ENCODE data around the gene FAM53B.

The FAM53B gene

DNA sequence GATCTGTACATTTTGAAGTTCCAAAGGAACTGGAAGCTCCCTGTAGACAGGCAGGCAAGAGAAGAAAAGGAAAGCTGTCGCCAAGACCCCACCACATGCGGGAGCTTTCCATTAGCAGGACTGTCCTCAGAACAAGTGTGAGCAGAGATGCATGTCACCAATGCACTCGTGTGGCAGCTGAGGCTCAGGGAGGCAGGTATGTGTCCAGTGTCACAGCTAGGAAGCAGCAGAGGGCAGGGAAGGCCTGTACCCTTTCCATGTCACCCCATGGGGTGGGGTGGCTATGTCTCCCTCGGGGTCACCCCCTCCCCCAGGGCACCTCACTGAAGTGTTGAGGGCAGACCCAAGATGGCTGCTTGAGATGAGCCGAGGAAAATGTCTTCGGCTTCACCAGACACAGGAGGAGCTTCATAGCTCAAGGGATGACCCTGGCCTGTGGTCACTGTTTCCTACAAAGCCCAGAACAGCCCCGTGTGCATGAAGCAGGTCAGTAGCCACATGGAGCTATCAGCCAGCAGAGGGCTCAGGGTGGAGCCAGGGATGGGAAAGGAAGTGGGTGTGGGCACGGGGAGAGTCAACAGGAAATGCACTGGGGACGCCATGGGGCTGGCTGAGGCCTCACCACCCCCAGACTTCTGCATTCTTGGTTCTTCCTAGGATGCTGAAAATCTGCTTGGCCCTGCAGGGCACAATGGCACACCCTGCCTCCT lies 96.6 kb downstream of the FAM53B start:
- Mint-ChIP-seq H3K36me3 (ENCODE audit: low read depth) (no peaks in the 10 kb centered on the region), H3K27ac (peak overlapping the region in 1 of 3 experiments; percentile 96), H3K4me3 (no peak overlapping the region)

DNA sequence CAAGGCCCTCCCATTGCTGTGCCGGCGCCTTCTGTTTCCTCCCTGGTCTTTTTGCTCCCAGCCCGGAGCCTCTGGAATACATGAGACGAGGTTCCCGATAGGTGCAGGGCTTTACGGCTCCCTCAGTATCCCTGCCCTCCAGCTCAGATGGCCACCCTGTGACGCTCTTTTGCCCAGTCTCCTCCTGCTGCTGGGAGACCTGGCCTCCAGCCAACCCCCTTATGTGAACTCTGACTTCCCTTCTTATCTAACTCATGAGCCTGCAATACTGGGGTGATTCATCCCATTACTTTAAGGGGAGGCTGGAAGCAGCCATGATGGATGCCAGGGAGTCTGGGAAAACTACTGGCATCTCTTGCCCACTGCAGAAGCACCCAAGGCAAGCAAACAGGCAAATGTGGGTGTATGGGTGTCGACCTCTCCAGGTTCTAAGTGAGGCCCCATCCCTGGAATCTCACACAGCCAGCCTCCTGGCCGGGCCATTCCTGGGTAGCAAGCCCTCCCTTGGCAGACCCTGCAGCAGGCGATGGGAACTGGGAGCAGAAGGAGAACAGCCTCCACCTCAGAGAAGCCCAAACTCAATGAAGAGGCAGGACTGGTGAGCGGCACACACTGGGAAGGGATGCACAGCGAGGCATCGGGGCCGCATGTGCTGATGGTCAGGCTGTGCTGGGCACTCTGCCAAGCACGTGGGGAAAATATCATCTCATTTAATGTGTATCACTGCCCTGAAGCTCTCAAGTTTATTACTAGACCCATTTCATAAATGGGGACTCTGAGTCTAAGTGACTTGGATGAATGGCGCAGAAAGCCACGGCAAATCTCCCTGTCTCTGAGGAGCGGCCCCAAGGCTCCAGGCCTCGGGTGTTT lies 97.5 kb downstream of the FAM53B start:
- Mint-ChIP-seq H3K27ac (peak overlapping the region in 2 of 3 experiments; percentile 89 to 96), H3K36me3 (ENCODE audit: low read depth) (no peaks in the 10 kb centered on the region), H3K9me3 (no peaks in the 10 kb centered on the region), H3K4me1 (peaks cover 69% of the 10 kb centered on the region), H3K4me3 (no peak overlapping the region), H3K27me3 (ENCODE audit: low read depth) (no peaks in the 10 kb centered on the region)
- no peak for TF ChIP-seq CTCF (IDR thresholded peaks at IDR 0.05; ENCODE audit: unreplicated experiment in 3 of 3)

More for the DNA sequence above, 96.6 kb downstream of the FAM53B start:
- no peak for TF ChIP-seq CTCF (IDR thresholded peaks at IDR 0.05; ENCODE audit: unreplicated experiment in 3 of 3)
- H3K27me3 Mint-ChIP-seq (ENCODE audit: low read depth), result no peaks in the 10 kb centered on the region
- H3K4me1 Mint-ChIP-seq, result peaks cover 68% of the 10 kb centered on the region
- H3K9me3 Mint-ChIP-seq, result no peaks in the 10 kb centered on the region

- no peak overlapping the region for H3K4me3 Mint-ChIP-seq
- H3K9me3 Mint-ChIP-seq, result no peaks in the 10 kb centered on the region
- no peak for TF ChIP-seq CTCF (IDR thresholded peaks at IDR 0.05; ENCODE audit: unreplicated experiment in 3 of 3)
- H3K36me3 Mint-ChIP-seq (ENCODE audit: low read depth), result no peaks in the 10 kb centered on the region
- no peaks in the 10 kb centered on the region for H3K27me3 Mint-ChIP-seq (ENCODE audit: low read depth)
- peaks cover 75% of the 10 kb centered on the region for H3K4me1 Mint-ChIP-seq
- H3K27ac Mint-ChIP-seq, result peak overlapping the region in 2 of 3 experiments; percentile 20 to 89
Observed at GRCh38 chr10:124645467-124646095, 98.6 kb downstream of the FAM53B start.

DNA sequence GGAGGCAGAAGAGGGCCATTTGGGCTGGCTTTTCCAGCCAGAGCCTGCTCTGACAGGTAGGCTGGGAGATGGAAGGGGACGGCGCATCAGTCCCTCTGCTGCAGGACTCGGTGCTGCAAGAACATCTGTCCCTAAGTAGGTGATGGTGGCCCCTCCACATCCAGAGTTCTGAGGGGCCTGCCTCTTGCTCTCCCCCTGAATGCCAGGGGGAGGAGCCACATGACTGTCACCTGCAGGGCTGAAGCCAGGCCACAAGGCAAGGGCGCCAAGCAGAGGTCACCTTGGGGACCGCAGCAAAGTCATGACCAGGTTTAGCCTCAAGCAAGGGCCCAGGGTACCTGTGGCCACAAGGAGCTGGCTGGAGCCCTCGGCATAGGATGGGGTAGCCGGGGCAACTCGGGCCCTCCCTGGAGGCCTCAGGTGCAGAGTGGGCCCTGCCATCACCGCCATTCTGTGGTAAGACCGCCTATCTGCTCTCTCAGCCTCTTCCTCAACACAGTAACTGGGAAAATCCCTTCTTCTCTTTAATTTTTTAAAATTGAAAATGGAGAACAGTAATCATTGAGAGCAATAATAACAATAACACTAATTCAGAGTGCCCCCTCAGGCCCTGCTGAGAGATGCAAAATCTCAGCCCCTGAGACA lies 99.3 kb downstream of the FAM53B start:
- no peak for TF ChIP-seq CTCF (IDR thresholded peaks at IDR 0.05; ENCODE audit: unreplicated experiment in 3 of 3)
- H3K9me3 Mint-ChIP-seq, result no peaks in the 10 kb centered on the region
- peaks cover 71% of the 10 kb centered on the region for H3K4me1 Mint-ChIP-seq
- no peak overlapping the region for H3K27ac Mint-ChIP-seq
- no peaks in the 10 kb centered on the region for H3K27me3 Mint-ChIP-seq (ENCODE audit: low read depth)
- no peaks in the 10 kb centered on the region for H3K36me3 Mint-ChIP-seq (ENCODE audit: low read depth)
- H3K4me3 Mint-ChIP-seq, result no peak overlapping the region

- no peaks in the 10 kb centered on the region for H3K36me3 Mint-ChIP-seq (ENCODE audit: low read depth)
- H3K27me3 Mint-ChIP-seq (ENCODE audit: low read depth), result no peaks in the 10 kb centered on the region
- H3K9me3 Mint-ChIP-seq, result no peaks in the 10 kb centered on the region
- no peak overlapping the region for H3K27ac Mint-ChIP-seq
- TF ChIP-seq CTCF (IDR thresholded peaks at IDR 0.05; ENCODE audit: unreplicated experiment in 3 of 3), result no peak
- H3K4me1 Mint-ChIP-seq, result peaks cover 65% of the 10 kb centered on the region
- H3K4me3 Mint-ChIP-seq, result no peak overlapping the region
Observed at GRCh38 chr10:124644236-124644635, 99.9 kb downstream of the FAM53B start.
